ENCODE results near the gene PIK3R6.

PIK3R6 gene

GRCh38 chr17:8794636-8795035 is 72.8 kb downstream of the PIK3R6 start:
- Histone ChIP-seq H3K27me3 (replicated peaks; ENCODE audit: control insufficient read depth, insufficient read depth, low read length, poor library complexity, severe bottlenecking) (no peaks in the 10 kb centered on the region), H3K4me1 (ENCODE audit: control insufficient read depth, insufficient read depth, low read length, poor library complexity, severe bottlenecking) (no peaks in the 10 kb centered on the region), H3K9me3 (ENCODE audit: control insufficient read depth, low read length) (no peaks in the 10 kb centered on the region), H3K36me3 (ENCODE audit: control insufficient read depth, insufficient read depth, low read length) (no peaks in the 10 kb centered on the region), H3K27ac (ENCODE audit: insufficient read depth, low read length, poor library complexity, severe bottlenecking) (no peak overlapping the region), H3K4me3 (ENCODE audit: insufficient read depth, low read depth, low read length, poor library complexity, severe bottlenecking) (no peak overlapping the region)
- DNase-seq = no peak

GRCh38 chr17:8793649-8794048 is 73.8 kb downstream of the PIK3R6 start:
- DNase-seq = no peak
- H3K9me3 ChIP-seq (ENCODE audit: control insufficient read depth, low read length) = no peaks in the 10 kb centered on the region
- H3K27me3 ChIP-seq (replicated peaks; ENCODE audit: control insufficient read depth, insufficient read depth, low read length, poor library complexity, severe bottlenecking) = no peaks in the 10 kb centered on the region
- H3K4me3 ChIP-seq (ENCODE audit: insufficient read depth, low read depth, low read length, poor library complexity, severe bottlenecking) = no peak overlapping the region
- H3K4me1 ChIP-seq (ENCODE audit: control insufficient read depth, insufficient read depth, low read length, poor library complexity, severe bottlenecking) = no peaks in the 10 kb centered on the region
- H3K36me3 ChIP-seq (ENCODE audit: control insufficient read depth, insufficient read depth, low read length) = no peaks in the 10 kb centered on the region
- H3K27ac ChIP-seq (ENCODE audit: insufficient read depth, low read length, poor library complexity, severe bottlenecking) = no peak overlapping the region

GRCh38 chr17:8792646-8793045 is 74.8 kb downstream of the PIK3R6 start:
- no peak for DNase-seq
- Histone ChIP-seq H3K27ac (ENCODE audit: insufficient read depth, low read length, poor library complexity, severe bottlenecking) (no peak overlapping the region), H3K27me3 (replicated peaks; ENCODE audit: control insufficient read depth, insufficient read depth, low read length, poor library complexity, severe bottlenecking) (no peaks in the 10 kb centered on the region), H3K4me3 (ENCODE audit: insufficient read depth, low read depth, low read length, poor library complexity, severe bottlenecking) (no peak overlapping the region), H3K9me3 (ENCODE audit: control insufficient read depth, low read length) (no peaks in the 10 kb centered on the region), H3K36me3 (ENCODE audit: control insufficient read depth, insufficient read depth, low read length) (no peaks in the 10 kb centered on the region), H3K4me1 (ENCODE audit: control insufficient read depth, insufficient read depth, low read length, poor library complexity, severe bottlenecking) (no peaks in the 10 kb centered on the region)

GRCh38 chr17:8791910-8792270 is 75.6 kb downstream of the PIK3R6 start:
- no peak overlapping the region for H3K4me3 ChIP-seq (ENCODE audit: insufficient read depth, low read depth, low read length, poor library complexity, severe bottlenecking)
- no peaks in the 10 kb centered on the region for H3K4me1 ChIP-seq (ENCODE audit: control insufficient read depth, insufficient read depth, low read length, poor library complexity, severe bottlenecking)
- no peaks in the 10 kb centered on the region for H3K27me3 ChIP-seq (replicated peaks; ENCODE audit: control insufficient read depth, insufficient read depth, low read length, poor library complexity, severe bottlenecking)
- no peaks in the 10 kb centered on the region for H3K36me3 ChIP-seq (ENCODE audit: control insufficient read depth, insufficient read depth, low read length)
- DNase-seq = no peak
- no peaks in the 10 kb centered on the region for H3K9me3 ChIP-seq (ENCODE audit: control insufficient read depth, low read length)
- H3K27ac ChIP-seq (ENCODE audit: insufficient read depth, low read length, poor library complexity, severe bottlenecking) = no peak overlapping the region

- H3K36me3 ChIP-seq (ENCODE audit: control insufficient read depth, insufficient read depth, low read length) = no peaks in the 10 kb centered on the region
- H3K27me3 ChIP-seq (replicated peaks; ENCODE audit: control insufficient read depth, insufficient read depth, low read length, poor library complexity, severe bottlenecking) = no peaks in the 10 kb centered on the region
- no peak overlapping the region for H3K4me3 ChIP-seq (ENCODE audit: insufficient read depth, low read depth, low read length, poor library complexity, severe bottlenecking)
- no peak for DNase-seq
- no peaks in the 10 kb centered on the region for H3K9me3 ChIP-seq (ENCODE audit: control insufficient read depth, low read length)
- H3K27ac ChIP-seq (ENCODE audit: insufficient read depth, low read length, poor library complexity, severe bottlenecking) = no peak overlapping the region
- H3K4me1 ChIP-seq (ENCODE audit: control insufficient read depth, insufficient read depth, low read length, poor library complexity, severe bottlenecking) = no peaks in the 10 kb centered on the region
Measured at GRCh38 chr17:8791248-8791909, 76.1 kb downstream of the PIK3R6 start.

GRCh38 chr17:8789743-8790142 is 77.7 kb downstream of the PIK3R6 start:
- H3K4me3 ChIP-seq (ENCODE audit: insufficient read depth, low read depth, low read length, poor library complexity, severe bottlenecking) = no peak overlapping the region
- H3K9me3 ChIP-seq (ENCODE audit: control insufficient read depth, low read length) = no peaks in the 10 kb centered on the region
- DNase-seq = no peak
- H3K4me1 ChIP-seq (ENCODE audit: control insufficient read depth, insufficient read depth, low read length, poor library complexity, severe bottlenecking) = peaks cover 4% of the 10 kb centered on the region
- no peaks in the 10 kb centered on the region for H3K36me3 ChIP-seq (ENCODE audit: control insufficient read depth, insufficient read depth, low read length)
- no peak overlapping the region for H3K27ac ChIP-seq (ENCODE audit: insufficient read depth, low read length, poor library complexity, severe bottlenecking)
- H3K27me3 ChIP-seq (replicated peaks; ENCODE audit: control insufficient read depth, insufficient read depth, low read length, poor library complexity, severe bottlenecking) = no peaks in the 10 kb centered on the region

- H3K27ac ChIP-seq (ENCODE audit: insufficient read depth, low read length, poor library complexity, severe bottlenecking) = no peak overlapping the region
- H3K4me1 ChIP-seq (ENCODE audit: control insufficient read depth, insufficient read depth, low read length, poor library complexity, severe bottlenecking) = peaks cover 4% of the 10 kb centered on the region
- H3K9me3 ChIP-seq (ENCODE audit: control insufficient read depth, low read length) = no peaks in the 10 kb centered on the region
- H3K4me3 ChIP-seq (ENCODE audit: insufficient read depth, low read depth, low read length, poor library complexity, severe bottlenecking) = no peak overlapping the region
- no peak for DNase-seq
- H3K27me3 ChIP-seq (replicated peaks; ENCODE audit: control insufficient read depth, insufficient read depth, low read length, poor library complexity, severe bottlenecking) = no peaks in the 10 kb centered on the region
- no peaks in the 10 kb centered on the region for H3K36me3 ChIP-seq (ENCODE audit: control insufficient read depth, insufficient read depth, low read length)
Measured at GRCh38 chr17:8788998-8789397, 78.5 kb downstream of the PIK3R6 start.

- no peaks in the 10 kb centered on the region for H3K27me3 ChIP-seq (replicated peaks; ENCODE audit: control insufficient read depth, insufficient read depth, low read length, poor library complexity, severe bottlenecking)
- no peak overlapping the region for H3K4me3 ChIP-seq (ENCODE audit: insufficient read depth, low read depth, low read length, poor library complexity, severe bottlenecking)
- H3K4me1 ChIP-seq (ENCODE audit: control insufficient read depth, insufficient read depth, low read length, poor library complexity, severe bottlenecking) = peaks cover 4% of the 10 kb centered on the region
- no peaks in the 10 kb centered on the region for H3K9me3 ChIP-seq (ENCODE audit: control insufficient read depth, low read length)
- no peak overlapping the region for H3K27ac ChIP-seq (ENCODE audit: insufficient read depth, low read length, poor library complexity, severe bottlenecking)
- peak; percentile 8 to 40 (median 20) for DNase-seq
- no peaks in the 10 kb centered on the region for H3K36me3 ChIP-seq (ENCODE audit: control insufficient read depth, insufficient read depth, low read length)
Measured at GRCh38 chr17:8785547-8786413, 81.7 kb downstream of the PIK3R6 start.

- DNase-seq = no peak
Measured at GRCh38 chr17:8782176-8782575, 85.3 kb downstream of the PIK3R6 start.

GRCh38 chr17:8781776-8782175 is 85.7 kb downstream of the PIK3R6 start:
- Histone ChIP-seq H3K27me3 (replicated peaks; ENCODE audit: control insufficient read depth, insufficient read depth, low read length, poor library complexity, severe bottlenecking) (no peaks in the 10 kb centered on the region), H3K36me3 (ENCODE audit: control insufficient read depth, insufficient read depth, low read length) (no peaks in the 10 kb centered on the region), H3K27ac (ENCODE audit: insufficient read depth, low read length, poor library complexity, severe bottlenecking) (no peak overlapping the region), H3K9me3 (ENCODE audit: control insufficient read depth, low read length) (no peaks in the 10 kb centered on the region), H3K4me1 (ENCODE audit: control insufficient read depth, insufficient read depth, low read length, poor library complexity, severe bottlenecking) (peaks cover 4% of the 10 kb centered on the region), H3K4me3 (ENCODE audit: insufficient read depth, low read depth, low read length, poor library complexity, severe bottlenecking) (no peak overlapping the region)
- DNase-seq = no peak

More at GRCh38 chr17:8782176-8782575, 85.3 kb downstream of the PIK3R6 start:
- peaks cover 4% of the 10 kb centered on the region for H3K4me1 ChIP-seq (ENCODE audit: control insufficient read depth, insufficient read depth, low read length, poor library complexity, severe bottlenecking)
- H3K36me3 ChIP-seq (ENCODE audit: control insufficient read depth, insufficient read depth, low read length) = no peaks in the 10 kb centered on the region
- no peak overlapping the region for H3K27ac ChIP-seq (ENCODE audit: insufficient read depth, low read length, poor library complexity, severe bottlenecking)
- no peaks in the 10 kb centered on the region for H3K9me3 ChIP-seq (ENCODE audit: control insufficient read depth, low read length)
- H3K27me3 ChIP-seq (replicated peaks; ENCODE audit: control insufficient read depth, insufficient read depth, low read length, poor library complexity, severe bottlenecking) = no peaks in the 10 kb centered on the region
- no peak overlapping the region for H3K4me3 ChIP-seq (ENCODE audit: insufficient read depth, low read depth, low read length, poor library complexity, severe bottlenecking)

All from effector memory CD4-positive, alpha-beta T cell (primary cell).